GM12878 (cell line): ENCODE measurements around the gene NEO1. TPM values are rescaled to one million over a fixed set of nuclear protein-coding genes. Genes with fewer than 3 reads are reported as not detected.

Experiments used
- ATAC-seq: fragments of 200-7000 bp; cut with Tn5 transposase; 3 replicates; pipeline ENCODE4 v1.9.1; 2020; ENCODE audit warnings: mild to moderate bottlenecking, moderate library complexity
- BruUV-seq: library from RNA; stranded (reverse); fragments of 400-500 nt; replicated peaks from 2 replicates; lab custom pipeline; 2021; lab: Mats Ljungman, UMichigan
- CTCF ChIA-PET: fragments of 300-600 bp; sonication (Branson Sonifier 250); formaldehyde crosslinking; extraction: SDS; loops from one replicate; lab custom pipeline; 2021; ENCODE audit warnings: inconsistent platforms; lab: Yijun Ruan, JAX
- POLR2A ChIA-PET: fragments of 350-600 bp; formaldehyde crosslinking; extraction: SDS; loops from one replicate; lab custom pipeline; 2021; ENCODE audit warnings: inconsistent platforms; lab: Charles Lee
- RAD21 ChIA-PET: fragments of 300-600 bp; sonication (Branson Sonifier 250); formaldehyde crosslinking; loops from one replicate; lab custom pipeline; 2023; ENCODE audit warnings: antibody characterized with exemption; ENCODE audit not compliant: unreplicated experiment; lab: Charles Lee
- SMC1A ChIA-PET: fragments of 300-600 bp; sonication (Branson Sonifier 250); formaldehyde crosslinking; loops from one replicate; lab custom pipeline; 2023; ENCODE audit not compliant: unreplicated experiment, uncharacterized antibody; lab: Charles Lee
- DNase-seq: peaks from one replicate; pipeline ENCODE4 v3.0.0-alpha.2; 2011; ENCODE audit warnings: low read depth, low spot score
- FAIRE-seq: peaks from 3 replicates; lab custom pipeline; 2011; peaks lifted over from hg19 to GRCh38; lab: Jason Lieb, UNC
- H2AFZ ChIP-seq: 2 replicates; pipeline ENCODE4 v1.6.0; 2011; ENCODE audit warnings: low read depth, low read length, control low read depth; ENCODE audit not compliant: control insufficient read depth
- H3K27ac ChIP-seq: 2 replicates; pipeline ENCODE4 v1.5.1; 2011; ENCODE audit warnings: control low read depth; ENCODE audit not compliant: control insufficient read depth, insufficient read depth
- H3K27me3 ChIP-seq, 2 experiments: replicated peaks in 1 of 2; 2 replicates each; pipeline versions ENCODE4 v1.6.0 to v1.6.1; 2011; ENCODE audit warnings: low read length in 1 of 2; ENCODE audit not compliant: control insufficient read depth in 2 of 2, insufficient read depth in 2 of 2
- H3K36me3 ChIP-seq, 2 experiments: 2 replicates each; pipeline ENCODE4 v1.5.1; 2011; ENCODE audit warnings: low read length in 1 of 2; ENCODE audit not compliant: control insufficient read depth in 2 of 2, insufficient read depth in 2 of 2
- H3K4me1 ChIP-seq: 2 replicates; pipeline ENCODE4 v1.6.1; 2011; ENCODE audit warnings: mild to moderate bottlenecking, low read length, moderate library complexity, mixed read lengths; ENCODE audit not compliant: control insufficient read depth, insufficient read depth
- H3K4me2 ChIP-seq: 2 replicates; pipeline ENCODE4 v1.6.0; 2011; ENCODE audit warnings: control low read depth; ENCODE audit not compliant: control insufficient read depth, insufficient read depth
- H3K4me3 ChIP-seq: fragments of 200-600 bp; sonication (generic); 2 replicates; pipeline ENCODE4 v1.5.1; 2016
- H3K79me2 ChIP-seq: 2 replicates; pipeline ENCODE4 v1.6.0; 2011; ENCODE audit warnings: low read length; ENCODE audit not compliant: control insufficient read depth, insufficient read depth
- H3K9ac ChIP-seq: 2 replicates; pipeline ENCODE4 v1.8.0; 2011; ENCODE audit warnings: low read length, control low read depth, mixed read lengths; ENCODE audit not compliant: control insufficient read depth, insufficient read depth
- H3K9me3 ChIP-seq: replicated peaks from 3 replicates; pipeline ENCODE4 v1.5.1; 2011; ENCODE audit warnings: mild to moderate bottlenecking, low read length; ENCODE audit not compliant: control insufficient read depth, insufficient read depth
- H4K20me1 ChIP-seq: 2 replicates; pipeline ENCODE4 v1.6.0; 2011; ENCODE audit not compliant: control insufficient read depth, insufficient read depth
- CBX5 ChIP-seq: sonication (generic); IDR thresholded peaks from 2 replicates; pipeline ENCODE4 v1.6.1; 2016; ENCODE audit warnings: low read depth, moderate library complexity, mild to moderate bottlenecking, inconsistent platforms
- CREB1 ChIP-seq: IDR thresholded peaks from 2 replicates; pipeline ENCODE4 v1.6.1; 2012; ENCODE audit warnings: low read depth, mild to moderate bottlenecking, inconsistent platforms
- CUX1 ChIP-seq: IDR thresholded peaks from 2 replicates; pipeline ENCODE4 v1.6.1; 2012; ENCODE audit warnings: improper control_type of control experiment, low read depth, low read length; ENCODE audit not compliant: insufficient replicate concordance
- KAT2A ChIP-seq: conservative IDR thresholded peaks from 2 replicates; pipeline ENCODE4 v1.6.1; 2011; ENCODE audit warnings: low read depth, low read length; ENCODE audit not compliant: control insufficient read depth
- MYC ChIP-seq: IDR thresholded peaks from 2 replicates; pipeline ENCODE4 v1.6.1; 2011; ENCODE audit warnings: mild to moderate bottlenecking, low read length, moderate library complexity, inconsistent platforms; ENCODE audit not compliant: insufficient read depth, insufficient replicate concordance, insufficient read length, severe bottlenecking
- PAX8 ChIP-seq: fragments of 450-650 bp; IDR thresholded peaks from 2 replicates; pipeline ENCODE4 v1.6.1; 2017; ENCODE audit warnings: mild to moderate bottlenecking, moderate library complexity
- PML ChIP-seq: IDR thresholded peaks from 2 replicates; pipeline ENCODE4 v1.6.1; 2012; ENCODE audit warnings: low read length, inconsistent platforms
- RAD51 ChIP-seq: fragments of 450-650 bp; IDR thresholded peaks from 2 replicates; pipeline ENCODE4 v1.6.1; 2016; ENCODE audit warnings: moderate library complexity, mild to moderate bottlenecking, inconsistent platforms
- RELB ChIP-seq: fragments of 450-650 bp; IDR thresholded peaks from 2 replicates; pipeline ENCODE4 v1.6.1; 2017; ENCODE audit warnings: low read depth, mild to moderate bottlenecking, moderate library complexity
- RFX5 ChIP-seq: IDR thresholded peaks from 2 replicates; pipeline ENCODE4 v1.6.1; 2011; ENCODE audit warnings: low read depth, low read length, improper control_type of control experiment
- STAT3 ChIP-seq: IDR thresholded peaks from 2 replicates; pipeline ENCODE4 v1.6.1; 2011; ENCODE audit warnings: low read depth, low read length, improper control_type of control experiment
- ZBED1 ChIP-seq: IDR thresholded peaks from 2 replicates; pipeline ENCODE4 v1.6.1; 2016; ENCODE audit warnings: borderline replicate concordance
- WGBS: methylation state at CpG from one replicate; pipeline ENCODE4 v1.1.6; 2016; ENCODE audit warnings: low lambda C conversion rate; ENCODE audit not compliant: insufficient replicate concordance, insufficient coverage; ENCODE audit errors: missing lambda C conversion rate; 5-methylcytosine and 5-hydroxymethylcytosine counted together
- in situ Hi-C: fragments of 300-500 bp; cut with MboI; formaldehyde crosslinking; loops from 9 replicates; pipeline ENCODE4 v1.14.3; 2018; ENCODE audit warnings: mixed read lengths
- intact Hi-C: fragments of 100-400 bp; cut with micrococcal nuclease; formaldehyde crosslinking; loops from one replicate; pipeline ENCODE4 v1.14.2; 2022; ENCODE audit not compliant: unreplicated experiment
- polyA plus RNA-seq, 11 experiments: library from polyadenylated mRNA; depleted of rRNA in 4 of 11; unstranded in 6 of 11; stranded (reverse) in 5 of 11; fragments of >200 nt; fragmentation: Nextera tagmentation in 4 of 11; fragmentation: Illumina TruSeq in 1 of 11; extraction: Ambion mirVana in 4 of 11; extraction: Trizol in 1 of 11; gene quantifications; 1 replicate in 1 of 11; 2 replicates in 10 of 11; pipeline versions ENCODE4 v1.2.1 to v1.2.3, GENCODE V29; 2011 to 2016; ENCODE audit warnings: inconsistent platforms in 2 of 11, missing spikeins in 2 of 11, low read depth in 1 of 11
- total RNA-seq, 4 experiments: library from RNA; depleted of rRNA in 3 of 4; stranded (reverse); fragments of >200 nt in 3 of 4; fragmentation: Illumina TruSeq in 1 of 4; extraction: Trizol in 1 of 4; gene quantifications; 2 replicates each; pipeline versions ENCODE4 v1.2.1 to v1.2.3, GENCODE V29; 2013 to 2021

NEO1 gene
- total and polyA plus RNA-seq, 10 of the 15 experiments (the other 5 are each of a cell fraction or from before 2014, with no cell fraction given), result 0.03 to 2.0 (median 0.32) TPM

DNA sequence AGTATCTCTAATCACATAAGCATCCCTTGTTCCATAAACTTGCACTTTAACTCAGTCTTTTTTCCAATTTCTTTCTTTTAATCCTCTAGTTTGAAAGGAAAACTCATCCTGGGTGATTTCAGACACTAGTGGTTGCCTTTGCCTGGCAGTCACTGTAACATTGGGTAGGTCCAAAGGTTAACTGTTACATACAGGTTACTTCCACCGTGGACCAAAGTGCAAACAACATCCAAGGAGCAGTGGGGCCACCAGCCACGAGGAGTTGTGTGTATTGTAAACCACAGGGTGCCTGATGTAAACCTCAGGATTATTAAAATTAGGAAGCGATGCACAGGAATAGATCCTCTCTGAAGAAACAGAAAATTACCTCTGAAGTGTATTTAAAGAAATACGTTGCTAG is 241.5 kb downstream of the NEO1 start:
- H3K36me3 ChIP-seq, result no peaks in the 10 kb centered on the region
- no peak for DNase-seq
- ChIA-PET SMC1A (no interaction called here), RAD21 (no interaction called here), CTCF (no interaction called here)
- BruUV-seq, result no TSS peak
- in situ Hi-C loops, result no loop called here
- no peaks in the 10 kb centered on the region for H3K4me1 ChIP-seq
- ATAC-seq, result no peak
- H3K27ac ChIP-seq, result no peak overlapping the region
- WGBS, result 18% methylated on average over 4 of the region's 4 CpGs
- H3K4me2 ChIP-seq, result no peak overlapping the region
- TF ChIP-seq RELB, result no peak
- TF ChIP-seq KAT2A, result no peak
- TF ChIP-seq PML, result no peak
- TF ChIP-seq CBX5, result no peak
- TF ChIP-seq ZBED1, result no peak
- no peak for TF ChIP-seq RAD51
- no peak for TF ChIP-seq CREB1
- no peak for TF ChIP-seq CUX1
- TF ChIP-seq RFX5, result no peak
- no peak for TF ChIP-seq PAX8
- no peak for TF ChIP-seq STAT3
- no peak for TF ChIP-seq MYC
- TF ChIP-seq, all 136 proteins: peak for 0
- no peaks in the 10 kb centered on the region for H3K79me2 ChIP-seq
- no peak overlapping the region for H2AFZ ChIP-seq
- POLR2A ChIA-PET, result no interaction called here
- intact Hi-C loops, result no loop called here
- H3K9ac ChIP-seq, result no peak overlapping the region
- H4K20me1 ChIP-seq, result no peaks in the 10 kb centered on the region
- no peaks in the 10 kb centered on the region; a peak in 2 of 4 replicates for H3K27me3 ChIP-seq
- no peaks in the 10 kb centered on the region for H3K9me3 ChIP-seq
- H3K4me3 ChIP-seq, result no peak overlapping the region
- FAIRE-seq, result no peak
